Measurements from ENCODE around the gene PTEN.

GRCh38 chr10:87895430-87895829 lies 32.0 kb downstream of the PTEN start:
- no peak for TF ChIP-seq CTCF (IDR thresholded peaks at IDR 0.05)
- TF ChIP-seq POLR2AphosphoS5 (IDR thresholded peaks at IDR 0.05; ENCODE audit: insufficient read depth in 1 of 2, low read depth in 1 of 2), result no peak
- TF ChIP-seq POLR2A (IDR thresholded peaks at IDR 0.05), result no peak
